Hepatocyte (in vitro differentiated cells): ENCODE results near the gene PRR12.

Experiments
- EZH2 ChIP-seq: fragments of 200-600 bp; sonication (generic); IDR thresholded peaks from 2 replicates; pipeline ENCODE4 v1.6.1; 2016; ENCODE audit warnings: antibody characterized with exemption, mild to moderate bottlenecking, borderline replicate concordance
- TF ChIP-seq, protein P1 (sequence below): fragments of 200-600 bp; sonication (generic); IDR thresholded peaks from 2 replicates; pipeline ENCODE4 v1.5.1; 2016; ENCODE audit warnings: antibody characterized with exemption, mild to moderate bottlenecking; ENCODE audit not compliant: poor library complexity

DNA sequence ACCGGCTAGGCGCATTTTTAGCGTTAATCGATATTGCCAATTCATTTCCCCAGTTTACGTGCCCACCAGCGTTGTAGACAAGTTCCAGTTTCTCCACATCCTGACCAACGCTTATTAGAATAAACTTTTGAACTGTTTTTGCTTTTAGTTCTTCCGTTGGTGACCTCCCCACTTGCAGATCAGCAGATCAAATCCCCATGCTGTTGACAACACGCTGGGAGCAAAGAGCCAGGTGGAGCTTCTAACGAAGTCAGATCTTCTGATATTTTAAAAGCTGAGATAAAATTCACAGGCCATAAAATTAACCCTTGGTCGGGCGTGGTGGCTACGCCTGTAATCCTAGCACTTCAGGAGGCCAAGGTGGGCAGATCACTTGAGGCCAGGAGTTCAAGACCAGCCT lies 41.9 kb upstream of the PRR12 start:
- TF ChIP-seq, protein P1, sequence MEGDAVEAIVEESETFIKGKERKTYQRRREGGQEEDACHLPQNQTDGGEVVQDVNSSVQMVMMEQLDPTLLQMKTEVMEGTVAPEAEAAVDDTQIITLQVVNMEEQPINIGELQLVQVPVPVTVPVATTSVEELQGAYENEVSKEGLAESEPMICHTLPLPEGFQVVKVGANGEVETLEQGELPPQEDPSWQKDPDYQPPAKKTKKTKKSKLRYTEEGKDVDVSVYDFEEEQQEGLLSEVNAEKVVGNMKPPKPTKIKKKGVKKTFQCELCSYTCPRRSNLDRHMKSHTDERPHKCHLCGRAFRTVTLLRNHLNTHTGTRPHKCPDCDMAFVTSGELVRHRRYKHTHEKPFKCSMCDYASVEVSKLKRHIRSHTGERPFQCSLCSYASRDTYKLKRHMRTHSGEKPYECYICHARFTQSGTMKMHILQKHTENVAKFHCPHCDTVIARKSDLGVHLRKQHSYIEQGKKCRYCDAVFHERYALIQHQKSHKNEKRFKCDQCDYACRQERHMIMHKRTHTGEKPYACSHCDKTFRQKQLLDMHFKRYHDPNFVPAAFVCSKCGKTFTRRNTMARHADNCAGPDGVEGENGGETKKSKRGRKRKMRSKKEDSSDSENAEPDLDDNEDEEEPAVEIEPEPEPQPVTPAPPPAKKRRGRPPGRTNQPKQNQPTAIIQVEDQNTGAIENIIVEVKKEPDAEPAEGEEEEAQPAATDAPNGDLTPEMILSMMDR, result no peak
- TF ChIP-seq EZH2, result no peak
